Nucleus accumbens (tissue), 56 donors: Measurements from ENCODE around the gene ELOVL1.
"Not testable (repeated sequence)": the region's sequence is repeated elsewhere in the genome, so short reads cannot be mapped to it uniquely, and the experiment has no call there.

Experiments used
- DNase-seq, 56 donors: peaks; one replicate each; lab custom pipeline; 2025; lab: John Stamatoyannopoulos, UW

Gene ELOVL1

DNA sequence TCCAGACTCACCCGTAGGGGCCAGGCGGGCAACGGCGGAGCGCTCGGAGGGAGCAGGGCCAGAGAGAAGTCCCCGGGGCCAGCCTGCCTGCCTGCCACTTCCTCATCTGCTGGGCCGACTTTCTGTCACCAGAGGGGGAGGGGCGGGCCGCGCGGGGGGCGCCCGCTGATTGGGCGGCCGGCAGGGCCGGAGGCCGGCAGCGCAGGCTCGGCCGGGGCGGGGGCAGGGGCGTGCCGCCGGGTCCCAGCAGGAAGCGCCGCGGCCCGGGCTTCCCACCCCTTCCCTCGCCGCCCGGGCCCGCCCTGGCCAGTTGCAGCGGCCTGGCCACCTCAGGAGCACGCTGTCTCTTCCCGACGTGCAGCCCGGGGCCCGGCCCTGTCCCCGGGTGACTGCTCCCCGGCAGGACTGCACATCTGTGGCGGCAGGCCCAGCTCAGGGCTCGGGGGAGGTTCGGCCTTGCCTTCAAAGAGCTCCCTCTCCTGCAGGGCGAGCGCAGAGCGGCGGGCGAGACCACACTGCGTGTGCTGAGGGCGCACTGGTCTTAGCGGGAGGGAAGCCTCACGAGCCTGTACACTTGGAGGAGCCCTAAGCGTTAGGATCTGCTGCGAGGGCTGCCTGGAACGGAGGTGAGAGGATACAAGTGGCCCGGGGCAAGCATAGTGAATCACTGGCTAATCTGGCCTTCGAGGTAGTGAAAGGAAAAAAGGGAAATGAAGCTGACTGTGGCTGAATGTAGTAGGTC is at the start of gene ELOVL1:
ELOVL1 (minus strand) TSS at position 108 of the 742 bp plus-strand sequence. CDS start 2,402 bp downstream, outside the sequence.
- DNase-seq = peak in 55 of 56 donors; percentile 30 to 93 (median 82)

- DNase-seq = no peak
Measured at GRCh38 chr1:43415901-43416300, 48.1 kb upstream of the ELOVL1 start.

DNA sequence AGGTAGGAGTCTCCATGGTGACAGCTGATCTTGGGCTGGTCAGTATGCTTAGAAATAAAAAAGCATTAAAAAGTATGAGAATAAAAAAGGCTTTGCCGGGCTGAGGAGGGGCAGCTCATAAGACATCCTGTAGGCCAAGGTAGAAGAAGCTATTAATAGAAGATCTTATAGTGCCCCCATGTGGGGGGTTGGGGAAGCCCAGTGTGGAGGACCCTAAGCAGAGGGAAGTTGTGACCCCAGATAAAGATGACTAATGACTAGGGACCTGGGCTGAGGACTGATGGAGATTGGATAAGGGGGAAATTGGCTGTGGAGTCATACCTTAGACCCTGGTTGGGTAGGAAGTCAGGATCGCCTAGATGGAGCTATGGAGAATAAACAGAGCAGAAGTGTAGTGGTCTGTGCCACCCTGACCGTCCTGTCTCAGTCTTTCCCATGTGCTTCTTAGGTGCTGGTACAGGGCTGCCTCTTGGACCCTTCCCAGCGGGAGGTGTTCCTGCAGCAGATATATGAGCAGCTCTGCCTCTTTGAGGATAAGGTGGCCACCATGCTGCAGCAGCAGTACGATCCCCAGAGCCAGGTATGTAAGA is 46.9 kb upstream of the ELOVL1 start:
- DNase-seq = peak in 24 of 56 donors; percentile 2 to 66 (median 10)

GRCh38 chr1:43413426-43413825 is 45.6 kb upstream of the ELOVL1 start:
- DNase-seq = not testable (repeated sequence)

DNA sequence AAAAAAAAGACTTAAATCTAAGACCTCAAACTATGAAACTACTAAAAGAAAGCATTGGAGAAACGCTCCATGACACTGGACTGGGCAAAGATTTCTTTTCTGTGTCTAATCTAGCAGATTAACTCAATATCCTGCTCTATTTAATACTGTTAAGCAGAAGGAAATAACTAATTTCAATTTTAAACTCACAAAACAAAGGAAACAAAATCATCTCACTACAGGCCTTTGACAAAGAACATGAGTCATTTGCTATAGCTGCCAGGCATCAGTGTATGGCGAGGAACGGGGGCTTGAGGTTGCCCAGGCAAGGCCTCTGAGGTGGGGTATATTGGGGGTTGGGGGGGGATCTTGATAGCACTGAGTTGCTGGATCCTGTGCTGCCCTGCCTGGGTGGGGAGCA is 42.8 kb upstream of the ELOVL1 start:
- no peak for DNase-seq

DNA sequence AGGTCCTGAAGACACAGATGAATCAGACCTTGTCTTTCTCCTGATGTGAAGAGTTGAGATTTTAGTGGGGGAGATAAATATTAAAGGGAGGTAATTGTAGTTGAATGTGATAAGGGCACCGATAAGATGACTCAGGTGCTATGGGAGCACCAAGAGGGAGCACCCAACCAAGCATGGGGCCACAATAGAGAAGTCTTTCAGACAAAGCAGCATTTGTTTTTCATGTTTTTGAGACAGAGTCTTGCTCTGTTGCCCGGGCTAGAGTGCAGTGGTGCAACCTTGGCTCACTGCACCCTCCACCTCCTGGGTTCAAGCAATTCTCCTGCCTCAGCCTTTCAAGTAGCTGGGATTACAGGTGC is 38.0 kb upstream of the ELOVL1 start:
- no peak for DNase-seq

- DNase-seq = no peak
Measured at GRCh38 chr1:43405219-43405875, 37.5 kb upstream of the ELOVL1 start.

- DNase-seq = no peak
Measured at GRCh38 chr1:43404353-43404752, 36.5 kb upstream of the ELOVL1 start.

DNA sequence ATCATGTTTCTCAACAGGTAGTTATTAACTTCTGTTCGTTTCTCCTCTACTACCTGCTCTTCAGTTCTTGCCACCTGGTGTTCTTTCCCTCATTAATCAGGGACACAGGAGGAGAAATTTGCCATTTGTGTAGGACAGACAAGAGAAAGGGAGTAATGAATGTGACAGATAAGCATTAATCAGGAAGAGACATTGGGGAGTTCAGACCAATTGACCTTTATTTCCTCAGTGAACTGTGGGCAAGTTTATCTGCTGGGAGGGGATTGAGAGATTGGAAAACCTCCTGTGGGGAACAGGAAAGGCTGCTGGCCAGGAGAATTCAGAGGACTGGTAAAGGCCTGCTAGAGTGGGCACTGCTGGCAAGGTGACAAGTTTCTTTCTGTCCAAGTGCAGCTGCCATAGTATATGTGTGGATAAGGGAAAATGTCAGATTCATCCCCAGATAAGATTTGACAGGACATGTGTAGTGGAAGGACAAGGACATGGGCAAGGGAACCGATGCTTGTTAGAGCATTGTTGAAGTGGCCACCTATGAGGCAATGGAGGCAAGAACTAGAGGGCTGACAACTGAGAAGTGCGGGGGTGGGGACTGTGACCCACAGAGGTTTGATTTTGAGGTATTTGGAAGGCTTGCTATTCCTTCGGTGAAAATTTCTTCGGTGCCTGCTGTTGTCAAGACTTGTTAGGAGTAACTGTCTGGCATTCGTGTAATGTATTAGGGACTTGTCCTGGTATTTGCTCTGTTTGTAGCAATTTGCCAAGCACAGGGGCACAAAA is 34.5 kb upstream of the ELOVL1 start:
- no peak for DNase-seq

DNA sequence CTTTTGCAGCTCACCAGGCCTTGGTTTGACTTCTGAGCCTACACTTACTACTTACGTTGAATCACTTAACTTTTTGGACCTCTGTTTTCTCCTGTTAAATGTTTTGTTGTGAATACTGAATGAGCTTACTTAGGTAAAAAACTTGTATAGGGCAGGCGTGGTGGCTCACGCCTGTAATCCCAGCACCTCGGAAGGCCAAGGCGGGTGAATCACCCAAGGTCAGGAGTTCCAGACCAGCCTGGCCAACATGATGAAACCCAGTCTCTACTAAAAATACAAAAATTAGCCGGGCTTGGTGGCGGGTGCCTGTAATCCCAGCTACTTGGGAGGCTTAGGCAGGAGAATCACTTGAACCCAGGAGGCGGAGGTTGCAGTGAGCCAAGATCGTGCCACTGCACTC is 32.6 kb upstream of the ELOVL1 start:
- not testable (repeated sequence) for DNase-seq

DNA sequence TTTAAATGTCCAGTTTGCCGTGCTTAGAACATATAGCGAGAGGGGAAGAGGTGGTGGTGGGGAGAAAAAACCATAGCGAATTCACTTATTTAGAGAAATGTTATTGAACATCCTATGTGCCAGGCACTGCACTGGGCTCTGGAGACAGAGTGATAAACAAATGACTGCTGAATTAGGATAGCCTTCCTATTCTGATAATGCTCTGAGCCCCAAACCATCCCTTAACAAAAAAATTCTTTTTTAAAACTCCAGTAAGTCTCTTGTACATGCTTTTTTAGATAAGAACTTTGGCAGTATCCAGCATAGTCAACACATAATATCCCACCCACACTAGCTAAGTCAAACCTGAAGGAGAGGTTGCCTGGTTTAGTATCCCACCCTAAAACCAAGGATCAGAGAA is 30.4 kb upstream of the ELOVL1 start:
- no peak for DNase-seq

DNA sequence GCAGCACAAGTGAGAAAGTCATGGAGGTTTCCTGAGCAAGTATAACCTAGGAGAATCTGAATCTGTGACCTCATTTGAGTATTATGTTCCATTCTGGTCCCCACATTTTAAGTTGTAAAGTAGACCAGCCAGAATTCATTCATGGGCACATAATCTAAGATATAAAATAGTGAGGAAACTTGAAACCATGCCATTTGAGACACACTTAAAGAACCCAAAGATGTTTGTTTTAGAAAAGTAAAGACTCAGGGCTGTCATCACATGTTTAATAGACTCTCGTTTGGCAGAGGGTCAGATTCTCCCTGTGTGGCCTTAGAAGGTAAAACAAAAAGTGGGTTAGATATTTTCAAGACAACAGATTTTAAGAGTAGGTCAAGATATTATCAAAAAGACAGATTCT is 28.2 kb upstream of the ELOVL1 start:
- DNase-seq = no peak

GRCh38 chr1:43395523-43395922 is 27.7 kb upstream of the ELOVL1 start:
- no peak for DNase-seq

DNA sequence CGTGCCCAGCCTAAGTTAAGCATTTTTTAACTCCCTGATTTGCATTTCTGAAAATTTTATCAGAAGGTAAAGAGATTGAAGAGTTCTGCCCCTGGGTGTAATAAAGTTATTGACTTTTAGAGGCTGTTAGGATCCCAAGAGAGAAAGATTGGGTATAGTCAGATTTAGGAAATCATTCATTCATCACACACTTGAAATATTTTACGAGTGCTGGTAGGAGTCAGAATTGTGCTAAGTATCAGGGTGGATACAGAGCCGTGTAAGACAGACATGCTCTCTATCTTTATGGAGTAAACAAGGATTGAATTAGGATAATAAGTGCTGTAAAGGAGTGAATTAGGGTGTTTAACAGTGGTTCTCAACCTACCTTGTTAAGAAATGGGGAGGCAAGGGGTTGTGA is 24.9 kb upstream of the ELOVL1 start:
- DNase-seq = no peak

DNA sequence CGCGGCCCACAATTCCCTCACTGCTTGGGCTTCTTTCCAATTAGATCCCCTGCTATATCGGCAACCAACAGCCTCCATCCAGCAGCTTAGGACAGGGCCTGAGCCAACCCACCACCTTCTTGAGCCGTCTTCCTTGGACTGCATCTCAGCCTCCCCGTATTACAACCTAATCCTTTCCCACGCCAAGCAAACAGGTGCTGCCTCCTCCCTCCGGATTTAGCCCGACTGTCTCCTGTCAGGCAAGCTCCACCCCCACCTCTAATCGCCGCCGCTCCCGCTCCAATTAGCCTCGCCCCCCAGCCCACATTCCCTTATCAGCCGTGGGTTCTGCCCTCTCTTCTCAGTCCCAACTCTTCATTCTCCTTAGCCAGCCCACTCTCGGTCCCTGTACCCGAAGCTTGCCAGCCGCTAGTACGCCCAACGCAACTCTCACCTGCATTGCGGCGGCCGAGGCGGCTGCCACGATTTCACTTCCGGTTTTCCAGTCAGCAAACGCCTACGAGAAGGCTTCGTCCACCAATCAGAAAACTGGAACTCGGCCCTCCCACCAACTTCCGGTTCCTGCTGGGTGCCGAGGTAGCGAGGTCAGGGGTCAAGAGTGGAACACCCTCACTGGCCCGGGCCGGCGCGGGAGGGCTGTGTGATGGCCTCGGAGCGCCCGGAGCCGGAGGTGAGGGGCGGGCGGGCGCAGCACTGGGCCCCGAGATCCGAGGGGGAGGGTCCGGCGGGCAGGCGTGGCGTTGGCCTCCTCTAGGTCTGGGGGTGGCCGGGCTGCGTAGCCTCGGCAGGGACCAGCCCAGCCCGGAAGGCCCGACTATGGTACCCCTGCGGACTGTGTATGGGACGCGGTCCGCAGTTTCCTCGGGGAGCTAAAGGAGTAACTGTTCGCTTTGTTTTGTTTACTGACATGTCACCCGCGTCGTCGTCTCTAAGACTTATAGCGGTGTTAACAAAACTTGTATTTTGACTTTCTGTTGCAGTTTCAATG is 21.8 kb upstream of the ELOVL1 start, which contains the start of the genes MED8 and SZT2:
MED8 (minus strand) TSS at position 475 of the 988 bp plus-strand sequence; CDS start at position 439, 36 bp downstream.
SZT2 (plus strand) TSS at position 574 of the 988 bp plus-strand sequence; CDS start at position 644, 70 bp downstream.
- DNase-seq = peak; percentile 58 to 97 (median 91)

DNA sequence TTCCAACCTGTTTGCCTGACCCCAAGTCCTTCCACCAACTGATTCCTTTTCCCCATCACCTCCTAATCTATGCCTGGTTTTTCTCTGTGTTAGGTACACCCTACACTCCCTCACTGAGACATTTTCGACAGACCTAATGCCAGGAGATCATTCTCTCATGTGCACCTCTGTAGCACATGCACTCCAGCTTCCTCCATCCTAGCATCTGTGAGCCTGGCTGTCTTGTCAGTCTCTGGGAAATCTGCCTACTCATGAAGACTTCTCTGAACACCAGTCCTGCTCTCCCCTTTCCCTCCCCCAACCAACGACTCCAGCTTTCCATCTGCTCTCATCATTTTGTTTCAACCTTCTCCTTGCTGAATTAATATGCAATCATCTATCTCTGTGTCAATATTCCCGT is 20.8 kb upstream of the ELOVL1 start:
- peak in 1 of 56 donors; percentile 9 for DNase-seq

DNA sequence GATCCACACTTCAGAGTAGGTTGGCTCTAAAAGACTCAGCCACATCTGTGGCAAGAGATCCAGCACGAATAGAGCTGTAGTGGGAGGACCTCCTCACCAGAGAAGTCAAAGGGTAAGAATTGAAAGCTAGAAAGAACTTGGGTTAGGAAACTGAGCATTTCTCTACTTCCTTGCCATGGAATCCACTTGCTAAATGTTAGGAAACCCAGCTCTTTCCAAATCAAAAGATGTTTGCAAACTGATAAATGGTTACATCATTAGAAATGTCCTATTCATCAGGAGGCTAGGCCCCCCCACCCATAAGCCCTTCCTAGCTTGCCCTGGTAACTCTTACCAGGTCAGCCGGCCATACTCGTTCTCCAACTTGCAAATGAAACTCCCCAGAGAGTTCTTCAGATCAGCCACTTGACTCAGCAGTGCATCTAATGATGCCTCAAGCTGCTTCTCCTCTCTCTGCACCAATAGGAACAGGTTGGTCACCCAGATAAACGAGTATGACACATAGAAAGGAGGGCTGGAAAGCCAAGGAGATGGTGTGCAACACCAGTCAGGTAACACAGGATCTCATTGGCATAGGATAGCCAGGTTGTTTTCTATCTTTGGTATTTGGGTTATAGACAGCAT is 20.3 kb upstream of the ELOVL1 start:
- DNase-seq = no peak

DNA sequence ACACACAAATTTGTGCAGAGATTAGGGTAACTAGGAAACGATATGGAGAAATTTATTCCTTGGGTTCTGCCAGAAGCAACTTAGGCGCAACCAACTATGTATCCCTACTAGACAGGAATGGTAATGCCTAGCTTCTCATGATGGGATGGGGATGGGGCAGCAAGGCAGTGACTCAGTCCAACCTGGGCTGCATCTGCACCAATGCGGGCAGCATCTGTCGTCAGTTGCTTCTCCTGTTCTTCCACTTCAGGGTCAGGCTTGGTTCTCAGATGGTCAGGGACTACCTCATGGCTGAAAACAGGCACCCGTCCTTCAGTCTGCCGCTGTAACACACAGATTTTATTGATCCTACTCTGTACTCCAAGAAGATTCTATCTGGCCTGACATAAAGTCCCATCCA is 18.9 kb upstream of the ELOVL1 start:
- no peak for DNase-seq

DNA sequence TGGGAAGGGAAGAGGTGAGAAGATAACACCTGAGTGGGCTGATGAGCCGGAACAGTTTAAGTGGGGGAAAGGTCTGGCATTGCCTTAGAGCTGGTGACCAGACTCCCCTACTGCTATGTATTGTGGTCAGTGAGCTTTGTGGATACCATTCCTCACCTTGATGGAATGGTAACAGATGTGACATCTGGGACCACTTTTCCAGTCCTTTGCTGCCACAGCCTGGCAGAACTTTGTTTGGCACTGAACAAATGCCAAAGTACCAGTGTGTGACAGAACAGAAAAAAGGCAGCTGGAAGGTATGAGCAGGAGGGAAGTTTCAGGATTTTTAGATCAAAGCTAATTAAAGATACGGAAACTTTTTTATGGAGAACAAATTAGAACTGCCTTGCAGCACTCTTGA is 15.6 kb upstream of the ELOVL1 start:
- peak in 45 of 56 donors; percentile 4 to 64 (median 24) for DNase-seq
